LNCaP clone FGC (cell line): ENCODE measurements around the gene BIRC3.
"Not testable (repeated sequence)": the region's sequence is repeated elsewhere in the genome, so short reads cannot be mapped to it uniquely, and the experiment has no call there.

Experiments used
- DNase-seq: peaks from one replicate; pipeline ENCODE4 v3.0.0-alpha.2; 2011; ENCODE audit warnings: low read depth
- H3K4me3 ChIP-seq: 2 replicates; pipeline ENCODE4 v1.5.1; 2011; ENCODE audit warnings: mild to moderate bottlenecking, low read depth, low read length, control low read depth
- TF ChIP-seq, protein P1 (sequence below): IDR thresholded peaks from 2 replicates; pipeline ENCODE4 v1.5.1; 2012; ENCODE audit warnings: mild to moderate bottlenecking; ENCODE audit not compliant: control insufficient read depth, insufficient read depth; ENCODE audit errors: extremely low read depth

Gene BIRC3

GRCh38 chr11:102368472-102368871, 51.2 kb downstream of the BIRC3 start:
- TF ChIP-seq, protein P1, sequence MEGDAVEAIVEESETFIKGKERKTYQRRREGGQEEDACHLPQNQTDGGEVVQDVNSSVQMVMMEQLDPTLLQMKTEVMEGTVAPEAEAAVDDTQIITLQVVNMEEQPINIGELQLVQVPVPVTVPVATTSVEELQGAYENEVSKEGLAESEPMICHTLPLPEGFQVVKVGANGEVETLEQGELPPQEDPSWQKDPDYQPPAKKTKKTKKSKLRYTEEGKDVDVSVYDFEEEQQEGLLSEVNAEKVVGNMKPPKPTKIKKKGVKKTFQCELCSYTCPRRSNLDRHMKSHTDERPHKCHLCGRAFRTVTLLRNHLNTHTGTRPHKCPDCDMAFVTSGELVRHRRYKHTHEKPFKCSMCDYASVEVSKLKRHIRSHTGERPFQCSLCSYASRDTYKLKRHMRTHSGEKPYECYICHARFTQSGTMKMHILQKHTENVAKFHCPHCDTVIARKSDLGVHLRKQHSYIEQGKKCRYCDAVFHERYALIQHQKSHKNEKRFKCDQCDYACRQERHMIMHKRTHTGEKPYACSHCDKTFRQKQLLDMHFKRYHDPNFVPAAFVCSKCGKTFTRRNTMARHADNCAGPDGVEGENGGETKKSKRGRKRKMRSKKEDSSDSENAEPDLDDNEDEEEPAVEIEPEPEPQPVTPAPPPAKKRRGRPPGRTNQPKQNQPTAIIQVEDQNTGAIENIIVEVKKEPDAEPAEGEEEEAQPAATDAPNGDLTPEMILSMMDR = no peak
- no peak overlapping the region for H3K4me3 ChIP-seq

GRCh38 chr11:102374633-102375424, 57.5 kb downstream of the BIRC3 start:
- H3K4me3 ChIP-seq, DNase-seq: not testable (repeated sequence)

More at GRCh38 chr11:102368472-102368871, 51.2 kb downstream of the BIRC3 start:
- no peak for DNase-seq

DNA sequence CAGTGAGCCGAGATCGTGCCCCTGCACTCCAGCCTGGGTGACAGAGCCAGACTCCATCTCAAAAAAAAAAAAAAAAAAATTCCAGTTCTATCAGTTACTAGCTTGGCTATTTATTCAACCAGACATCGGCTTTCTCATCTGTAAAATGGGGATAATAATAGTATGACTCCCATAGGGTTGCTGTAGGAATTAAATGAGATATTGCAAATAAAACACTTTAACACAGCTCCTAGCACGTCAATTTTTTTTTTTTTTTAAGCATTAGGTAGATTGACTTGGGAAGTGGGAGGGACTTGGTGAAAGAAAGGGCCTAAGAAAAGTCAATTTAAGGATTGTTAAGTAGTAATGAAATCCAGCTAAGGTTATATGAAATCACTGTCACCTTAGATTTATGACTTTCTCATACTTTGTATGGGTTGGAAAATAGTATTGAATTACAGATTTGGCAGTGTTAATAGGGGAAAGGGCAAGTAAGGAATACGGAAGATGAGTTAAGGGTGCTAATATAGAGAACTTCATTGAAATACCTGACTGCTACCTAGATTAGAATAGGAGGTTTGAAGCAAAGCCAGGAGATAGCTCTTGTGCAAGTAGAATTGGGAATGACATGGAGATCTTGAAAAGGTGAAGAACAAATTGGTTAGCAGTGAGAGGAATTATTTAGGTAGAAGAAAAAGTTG, 58.6 kb downstream of the BIRC3 start:
- no peak for DNase-seq
- no peak overlapping the region for H3K4me3 ChIP-seq
- TF ChIP-seq, protein P1 = no peak

GRCh38 chr11:102377891-102378290, 60.6 kb downstream of the BIRC3 start:
- no peak for DNase-seq
- TF ChIP-seq, protein P1 = no peak
- H3K4me3 ChIP-seq = no peak overlapping the region

GRCh38 chr11:102378818-102379217, 61.5 kb downstream of the BIRC3 start:
- no peak overlapping the region for H3K4me3 ChIP-seq
- DNase-seq = no peak
- TF ChIP-seq, protein P1 = no peak

DNA sequence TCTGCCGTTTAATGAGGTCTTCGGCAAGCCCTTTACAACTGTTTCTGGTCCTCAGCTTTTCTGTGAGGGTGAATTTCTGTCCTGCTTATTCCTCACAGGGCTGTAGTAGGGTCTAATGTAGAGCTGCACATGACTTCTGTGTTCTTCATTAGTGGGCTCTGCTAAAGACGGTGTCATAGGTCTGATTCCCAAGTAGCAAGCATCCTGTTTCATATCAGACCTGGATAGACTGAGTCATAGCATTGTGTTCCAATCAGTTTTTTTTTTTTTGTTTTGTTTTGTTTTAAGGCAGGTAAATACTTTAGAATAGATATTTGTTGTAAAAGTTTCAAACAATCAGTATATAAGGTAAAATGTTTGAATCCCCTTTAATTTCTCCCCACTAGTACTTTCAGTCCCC, 65.1 kb downstream of the BIRC3 start:
- TF ChIP-seq, protein P1 = no peak
- no peak overlapping the region for H3K4me3 ChIP-seq
- no peak for DNase-seq

- TF ChIP-seq, protein P1 = no peak
- no peak for DNase-seq
- H3K4me3 ChIP-seq = no peak overlapping the region
Observed at GRCh38 chr11:102383839-102384238, 66.6 kb downstream of the BIRC3 start.
